K562 (cell line): Measurements from ENCODE around the gene GNPAT. TPM values are rescaled to one million over a fixed set of nuclear protein-coding genes. Genes with fewer than 3 reads are reported as not detected.

Experiments
- CHCHD3 ChIP-seq: fragments of 250-450 bp; sonication (Bioruptor Pico); IDR thresholded peaks from 2 replicates; pipeline ENCODE4 v2.1.2; 2022; ENCODE audit warnings: mild to moderate bottlenecking
- FOS ChIP-seq: IDR thresholded peaks from 3 replicates; pipeline ENCODE4 v1.6.1; 2011; ENCODE audit not compliant: insufficient read length; ENCODE audit errors: extremely low read depth
- IRF2 ChIP-seq: sonication (generic); formaldehyde crosslinking; IDR thresholded peaks from 2 replicates; pipeline ENCODE4 v1.8.1; 2022; ENCODE audit warnings: mild to moderate bottlenecking, missing genetic modification reagents
- KLF1 ChIP-seq: fragments of 450-650 bp; IDR thresholded peaks from 2 replicates; pipeline ENCODE4 v1.6.1; 2016; ENCODE audit warnings: missing genetic modification characterization, missing compliant biosample characterization
- MBD2 ChIP-seq: sonication (generic); IDR thresholded peaks from 2 replicates; pipeline ENCODE4 v1.6.1; 2016; ENCODE audit warnings: low read depth, borderline replicate concordance
- MCM7 ChIP-seq, 2 experiments: fragments of 450-650 bp; IDR thresholded peaks; 2 replicates each; pipeline ENCODE4 v1.6.1; 2016 to 2018
- MTA3 ChIP-seq: fragments of 450-650 bp; formaldehyde crosslinking; IDR thresholded peaks from 2 replicates; pipeline ENCODE4 v1.6.1; 2017; ENCODE audit warnings: mild to moderate bottlenecking, borderline replicate concordance
- POLR2A ChIP-seq: fragments of 450-650 bp; conservative IDR thresholded peaks from 2 replicates; pipeline ENCODE4 v1.6.1; 2016
- PRMT5 ChIP-seq: sonication (generic); formaldehyde crosslinking; IDR thresholded peaks from 2 replicates; pipeline ENCODE4 v1.5.0; 2020; ENCODE audit warnings: missing genetic modification reagents
- PRPF4 ChIP-seq: fragments of 200-400 bp; formaldehyde crosslinking; IDR thresholded peaks from one replicate; pipeline ENCODE4 v1.6.1; 2017; ENCODE audit warnings: low read length, low read depth, mild to moderate bottlenecking; ENCODE audit not compliant: insufficient read depth, poor library complexity, severe bottlenecking
- PURB ChIP-seq: sonication (generic); formaldehyde crosslinking; IDR thresholded peaks from 2 replicates; pipeline ENCODE4 v1.9.0; 2021; ENCODE audit warnings: low read depth, mild to moderate bottlenecking, missing genetic modification reagents
- RBFOX2 ChIP-seq: fragments of 200-400 bp; formaldehyde crosslinking; IDR thresholded peaks from 2 replicates; pipeline ENCODE4 v1.6.1; 2017; ENCODE audit warnings: low read depth, mild to moderate bottlenecking, low read length, moderate library complexity
- RBM22 ChIP-seq: fragments of 200-400 bp; formaldehyde crosslinking; IDR thresholded peaks from 2 replicates; pipeline ENCODE4 v1.6.1; 2018; ENCODE audit warnings: low read length, low read depth; ENCODE audit not compliant: poor library complexity, severe bottlenecking
- SLC30A9 ChIP-seq: fragments of 250-450 bp; sonication (Bioruptor Pico); IDR thresholded peaks from 2 replicates; pipeline ENCODE4 v1.8.0; 2022; ENCODE audit warnings: mild to moderate bottlenecking, moderate library complexity
- SMAD2 ChIP-seq: fragments of 150-350 bp; IDR thresholded peaks from 2 replicates; pipeline ENCODE4 v1.6.1; 2014; ENCODE audit warnings: low read depth, mild to moderate bottlenecking, low read length
- SMAD3 ChIP-seq: fragments of 450-650 bp; formaldehyde crosslinking; conservative IDR thresholded peaks from 2 replicates; pipeline ENCODE4 v1.4.0; 2020; ENCODE audit warnings: mild to moderate bottlenecking
- SMARCA4 ChIP-seq: fragments of 450-650 bp; IDR thresholded peaks from 2 replicates; pipeline ENCODE4 v1.6.1; 2016
- TAF7 ChIP-seq: fragments of 450-650 bp; IDR thresholded peaks from 2 replicates; pipeline ENCODE4 v1.6.1; 2016; ENCODE audit warnings: missing genetic modification characterization, missing compliant biosample characterization
- TARDBP ChIP-seq: fragments of 450-650 bp; IDR thresholded peaks from 2 replicates; pipeline ENCODE4 v1.6.1; 2016
- ZFP36 ChIP-seq: fragments of 150-350 bp; IDR thresholded peaks from 2 replicates; pipeline ENCODE4 v1.6.1; 2018; ENCODE audit warnings: low read length, low read depth; ENCODE audit not compliant: partially characterized antibody
- ZKSCAN8 ChIP-seq: fragments of 200-800 bp; sonication (Bioruptor generic); IDR thresholded peaks from 2 replicates; pipeline ENCODE4 v1.6.1; 2016; ENCODE audit warnings: missing genetic modification characterization, missing compliant biosample characterization
- ZNF57 ChIP-seq: fragments of 450-650 bp; formaldehyde crosslinking; IDR thresholded peaks from 2 replicates; pipeline ENCODE4 v1.4.0; 2020; ENCODE audit warnings: mild to moderate bottlenecking, moderate library complexity
- ZNF586 ChIP-seq: fragments of 450-650 bp; formaldehyde crosslinking; conservative IDR thresholded peaks from 2 replicates; pipeline ENCODE4 v1.4.0; 2020; ENCODE audit warnings: mild to moderate bottlenecking, moderate library complexity
- ZNF668 ChIP-seq: fragments of 250-450 bp; sonication (Bioruptor Pico); IDR thresholded peaks from 2 replicates; pipeline ENCODE4 v1.8.0; 2022; ENCODE audit warnings: mild to moderate bottlenecking, inconsistent platforms
- ZNF766 ChIP-seq: fragments of 200-800 bp; sonication (Bioruptor generic); conservative IDR thresholded peaks from 2 replicates; pipeline ENCODE4 v1.6.1; 2016; ENCODE audit warnings: missing genetic modification characterization, missing compliant biosample characterization
- ZZZ3 ChIP-seq: fragments of 450-650 bp; IDR thresholded peaks from 2 replicates; pipeline ENCODE4 v1.6.1; 2016; ENCODE audit warnings: antibody characterized with exemption, mild to moderate bottlenecking, moderate library complexity
- polyA plus RNA-seq, 8 experiments: library from polyadenylated mRNA; depleted of rRNA in 4 of 8; stranded (reverse) in 5 of 8; unstranded in 3 of 8; fragments of >200 nt; fragmentation: Nextera tagmentation in 2 of 8; fragmentation: Illumina TruSeq in 1 of 8; extraction: Ambion mirVana in 2 of 8; extraction: Trizol in 1 of 8; gene quantifications; 2 replicates each; pipeline versions ENCODE4 v1.2.1 to v1.2.3, GENCODE V29; 2011 to 2014; ENCODE audit warnings: inconsistent platforms in 1 of 8, missing spikeins in 1 of 8
- total RNA-seq, 7 experiments: library from RNA; depleted of rRNA in 6 of 7; stranded (reverse); fragments of >200 nt in 6 of 7; fragmentation: Illumina TruSeq in 2 of 7; extraction: Trizol in 2 of 7; gene quantifications; 2 replicates each; pipeline versions ENCODE4 v1.2.1 to v1.2.3, GENCODE V29; 2011 to 2021; ENCODE audit warnings: low replicate concordance in 1 of 7
- TF ChIP-seq, protein P1 (sequence below): fragments of 250-450 bp; sonication (Bioruptor Pico); IDR thresholded peaks from 2 replicates; pipeline ENCODE4 v1.4.0; 2020; ENCODE audit warnings: mild to moderate bottlenecking, moderate library complexity
- TF ChIP-seq, protein P2 (sequence below): fragments of 450-650 bp; IDR thresholded peaks from 2 replicates; pipeline ENCODE4 v1.6.1; 2016; ENCODE audit warnings: antibody characterized with exemption

The GNPAT gene
- total and polyA plus RNA-seq, 9 of the 15 experiments (the other 6 are each of a cell fraction or from before 2014, with no cell fraction given) = 32.1 to 68.8 (median 50.7) TPM

DNA sequence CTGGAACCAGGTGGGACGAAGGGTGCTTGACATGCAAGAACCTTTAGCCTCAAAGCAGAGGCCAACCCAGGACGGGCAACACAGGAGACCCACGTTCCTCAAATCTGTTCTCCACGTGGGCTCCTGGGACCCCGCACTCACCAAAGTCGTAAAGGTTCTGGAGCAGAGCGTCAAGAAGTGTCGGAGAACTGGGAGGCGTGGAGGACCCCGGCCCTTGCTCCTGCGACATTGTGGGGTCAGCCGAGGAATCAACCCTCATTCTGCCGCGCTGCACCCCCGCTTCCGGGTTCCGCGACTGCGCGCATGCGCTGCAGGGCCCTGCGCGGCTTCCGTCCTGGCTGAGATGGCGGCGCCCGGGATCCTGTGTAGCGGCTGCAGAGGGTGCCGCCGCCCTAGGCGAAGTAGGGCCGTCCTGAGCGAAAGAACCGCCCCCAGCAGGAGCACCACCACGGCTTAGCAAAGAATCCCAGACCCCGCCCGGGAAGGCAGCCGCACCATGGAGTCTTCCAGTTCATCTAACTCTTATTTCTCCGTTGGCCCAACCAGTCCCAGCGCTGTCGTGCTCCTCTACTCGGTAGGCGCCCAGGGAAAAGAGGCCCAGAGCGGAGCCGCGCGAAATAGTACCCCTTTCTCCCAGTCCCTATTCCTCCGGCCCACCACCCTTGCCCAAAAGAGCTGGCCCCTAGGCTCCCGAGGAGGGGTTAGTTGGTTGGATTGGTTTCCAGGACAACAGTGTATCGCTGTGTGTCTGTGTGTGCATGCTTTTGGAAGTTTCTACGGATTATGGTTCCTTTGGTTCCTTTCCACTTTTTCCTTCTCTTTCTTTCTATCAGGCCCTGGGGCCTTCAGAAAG is at the start of gene GNPAT (continued):
- TF ChIP-seq ZNF57 = no peak
- peak; percentile 42; the same call in 1 of the 2 replicates for TF ChIP-seq KLF1 (tag)
- peak; percentile 98 for TF ChIP-seq RBFOX2
- no peak for TF ChIP-seq SMAD2
- TF ChIP-seq ZZZ3 = no peak
- TF ChIP-seq POLR2A = peak; percentile 97
- no peak for TF ChIP-seq PRMT5 (CRISPR knock-in tag)
- no peak for TF ChIP-seq RBM22
- no peak for TF ChIP-seq PURB (CRISPR knock-in tag)
- TF ChIP-seq ZNF766 (CRISPR knock-in tag) = no peak
- TF ChIP-seq PRPF4 = no peak
- TF ChIP-seq TAF7 (tag) = peak; percentile 83; the same call in 1 of the 2 replicates
- no peak for TF ChIP-seq CHCHD3
- TF ChIP-seq ZKSCAN8 = no peak
- peak; percentile 7; the same call in 1 of the 2 replicates for TF ChIP-seq SMARCA4
- TF ChIP-seq MBD2 = peak; percentile 70; the same call in 1 of the 2 replicates
- TF ChIP-seq, protein P1, sequence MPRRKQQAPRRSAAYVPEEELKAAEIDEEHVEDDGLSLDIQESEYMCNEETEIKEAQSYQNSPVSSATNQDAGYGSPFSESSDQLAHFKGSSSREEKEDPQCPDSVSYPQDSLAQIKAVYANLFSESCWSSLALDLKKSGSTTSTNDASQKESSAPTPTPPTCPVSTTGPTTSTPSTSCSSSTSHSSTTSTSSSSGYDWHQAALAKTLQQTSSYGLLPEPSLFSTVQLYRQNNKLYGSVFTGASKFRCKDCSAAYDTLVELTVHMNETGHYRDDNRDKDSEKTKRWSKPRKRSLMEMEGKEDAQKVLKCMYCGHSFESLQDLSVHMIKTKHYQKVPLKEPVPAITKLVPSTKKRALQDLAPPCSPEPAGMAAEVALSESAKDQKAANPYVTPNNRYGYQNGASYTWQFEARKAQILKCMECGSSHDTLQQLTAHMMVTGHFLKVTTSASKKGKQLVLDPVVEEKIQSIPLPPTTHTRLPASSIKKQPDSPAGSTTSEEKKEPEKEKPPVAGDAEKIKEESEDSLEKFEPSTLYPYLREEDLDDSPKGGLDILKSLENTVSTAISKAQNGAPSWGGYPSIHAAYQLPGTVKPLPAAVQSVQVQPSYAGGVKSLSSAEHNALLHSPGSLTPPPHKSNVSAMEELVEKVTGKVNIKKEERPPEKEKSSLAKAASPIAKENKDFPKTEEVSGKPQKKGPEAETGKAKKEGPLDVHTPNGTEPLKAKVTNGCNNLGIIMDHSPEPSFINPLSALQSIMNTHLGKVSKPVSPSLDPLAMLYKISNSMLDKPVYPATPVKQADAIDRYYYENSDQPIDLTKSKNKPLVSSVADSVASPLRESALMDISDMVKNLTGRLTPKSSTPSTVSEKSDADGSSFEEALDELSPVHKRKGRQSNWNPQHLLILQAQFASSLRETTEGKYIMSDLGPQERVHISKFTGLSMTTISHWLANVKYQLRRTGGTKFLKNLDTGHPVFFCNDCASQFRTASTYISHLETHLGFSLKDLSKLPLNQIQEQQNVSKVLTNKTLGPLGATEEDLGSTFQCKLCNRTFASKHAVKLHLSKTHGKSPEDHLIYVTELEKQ (CRISPR knock-in tag) = no peak; the same call in 1 of the 2 replicates
- no peak for TF ChIP-seq ZNF586 (CRISPR knock-in tag)
- TF ChIP-seq SMAD3 (CRISPR knock-in tag) = no peak
- TF ChIP-seq ZFP36 = no peak
- TF ChIP-seq SLC30A9 = no peak
- 0 out of 2 replicates have a peak, but pooled peaks have one; percentile 11 for TF ChIP-seq TARDBP
- no peak for TF ChIP-seq IRF2
- no peak for TF ChIP-seq ZNF668 (CRISPR knock-in tag)
- TF ChIP-seq, protein P2, sequence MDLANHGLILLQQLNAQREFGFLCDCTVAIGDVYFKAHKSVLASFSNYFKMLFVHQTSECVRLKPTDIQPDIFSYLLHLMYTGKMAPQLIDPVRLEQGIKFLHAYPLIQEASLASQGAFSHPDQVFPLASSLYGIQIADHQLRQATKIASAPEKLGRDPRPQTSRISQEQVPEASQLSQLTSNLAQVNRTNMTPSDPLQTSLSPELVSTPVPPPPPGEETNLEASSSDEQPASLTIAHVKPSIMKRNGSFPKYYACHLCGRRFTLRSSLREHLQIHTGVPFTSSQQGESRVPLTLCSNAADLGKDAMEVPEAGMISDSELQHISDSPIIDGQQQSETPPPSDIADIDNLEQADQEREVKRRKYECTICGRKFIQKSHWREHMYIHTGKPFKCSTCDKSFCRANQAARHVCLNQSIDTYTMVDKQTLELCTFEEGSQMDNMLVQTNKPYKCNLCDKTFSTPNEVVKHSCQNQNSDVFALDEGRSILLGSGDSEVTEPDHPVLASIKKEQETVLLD = peak; percentile 94
- no peak for TF ChIP-seq FOS
- TF ChIP-seq MCM7 (IDR thresholded peaks at IDR 0.05) = no peak
- peak; percentile 97 for TF ChIP-seq MTA3
